GM19043 (cell line): ENCODE results near the gene C6orf15.
"Not testable (repeated sequence)": the region's sequence is repeated elsewhere in the genome, so short reads cannot be mapped to it uniquely, and the experiment has no call there.

Source experiments
- ATAC-seq: cut with Tn5 transposase; IDR thresholded peaks from one replicate; pipeline ENCODE4 v1.9.1; 2021; ENCODE audit warnings: low read depth; ENCODE audit not compliant: unreplicated experiment

C6orf15 gene

DNA sequence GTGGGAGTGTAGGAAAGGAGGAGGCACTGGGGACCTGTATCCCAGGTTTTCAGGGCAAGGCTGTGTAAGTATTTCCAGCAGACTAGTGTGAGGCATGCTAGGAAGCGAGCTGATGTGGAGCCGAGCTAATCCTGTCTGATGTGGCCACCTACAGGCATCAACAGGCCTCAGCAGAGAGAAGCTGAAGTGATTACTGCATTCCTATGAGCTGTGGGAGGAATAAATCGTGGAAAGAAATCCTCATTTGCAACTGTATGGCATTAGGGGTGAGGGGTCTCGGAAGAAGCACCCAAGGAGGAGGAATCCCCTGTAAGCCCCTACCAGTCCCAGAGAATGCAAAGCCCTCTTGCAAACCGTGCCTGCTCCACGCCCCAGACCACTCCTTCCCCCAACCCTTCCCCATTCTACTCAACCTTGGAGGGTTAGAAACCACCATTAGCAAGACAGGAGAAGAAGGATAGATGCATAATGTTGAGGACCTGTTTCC, 41.6 kb downstream of the C6orf15 start:
- ATAC-seq: no peak

DNA sequence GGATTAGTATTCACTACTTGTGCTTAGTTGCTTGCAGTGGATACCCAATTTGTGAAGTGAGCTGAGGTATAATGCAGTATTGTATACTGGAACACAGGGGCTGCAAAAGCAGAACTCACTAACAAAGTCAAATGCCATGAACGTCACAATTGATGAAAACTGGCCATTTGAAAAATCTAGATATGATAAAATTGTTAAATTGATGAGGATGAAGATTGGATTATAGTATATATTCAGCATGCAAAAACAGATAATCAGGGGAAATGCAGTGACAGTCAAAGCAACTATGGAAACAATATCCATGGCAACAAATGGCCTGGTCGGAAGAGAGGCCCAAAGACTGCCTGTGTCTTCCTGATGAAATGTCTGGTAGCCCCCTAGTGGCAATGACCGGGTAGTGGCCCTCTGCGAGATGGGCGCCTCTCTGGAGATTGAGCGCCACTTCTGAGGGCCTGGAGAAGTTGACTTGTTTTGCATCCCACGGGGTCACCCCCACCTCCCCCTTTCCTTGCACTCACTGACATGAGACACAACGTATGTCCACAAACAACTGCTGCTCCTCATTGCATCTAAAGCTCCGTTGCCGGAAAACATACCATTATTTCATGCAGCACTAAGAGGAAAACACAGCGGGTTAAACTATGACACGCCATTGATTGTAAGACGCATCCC, 43.6 kb downstream of the C6orf15 start:
- ATAC-seq: no peak

DNA sequence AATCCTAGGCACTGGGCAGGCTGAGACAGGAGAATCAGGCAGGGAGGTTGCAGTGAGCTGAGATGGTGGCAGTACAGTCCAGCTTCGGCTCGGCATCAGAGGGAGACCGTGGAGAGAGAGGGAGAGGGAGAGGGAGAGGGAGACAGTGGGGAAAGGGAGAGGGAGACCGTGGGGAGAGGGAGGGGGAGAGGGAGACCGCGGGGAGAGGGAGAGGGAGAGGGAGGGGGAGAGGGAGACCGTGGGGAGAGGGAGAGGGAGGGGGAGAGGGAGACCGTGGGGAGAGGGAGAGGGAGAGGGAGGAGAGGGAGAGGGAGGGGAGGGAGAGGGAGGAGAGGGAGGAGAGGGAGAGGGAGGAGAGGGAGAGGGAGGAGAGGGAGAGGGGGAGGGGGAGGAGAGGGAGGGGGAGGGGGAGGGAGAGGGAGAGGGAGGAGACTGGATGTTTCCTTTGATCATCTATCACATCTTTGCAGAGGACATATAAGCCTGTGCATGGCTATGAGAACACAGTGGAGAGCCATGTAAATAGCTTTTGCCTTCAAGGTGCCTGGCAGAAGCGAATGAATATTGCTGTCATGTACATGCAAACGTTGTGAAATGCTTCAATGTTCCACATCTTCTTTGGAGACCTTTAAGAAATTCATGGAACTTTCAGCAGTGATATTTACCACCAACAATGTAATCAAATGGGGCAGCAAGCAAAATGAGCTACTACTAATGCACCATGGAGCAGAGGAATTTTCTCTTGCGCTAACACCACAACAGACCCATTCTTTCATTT, 44.3 kb downstream of the C6orf15 start:
- not testable (repeated sequence) for ATAC-seq

DNA sequence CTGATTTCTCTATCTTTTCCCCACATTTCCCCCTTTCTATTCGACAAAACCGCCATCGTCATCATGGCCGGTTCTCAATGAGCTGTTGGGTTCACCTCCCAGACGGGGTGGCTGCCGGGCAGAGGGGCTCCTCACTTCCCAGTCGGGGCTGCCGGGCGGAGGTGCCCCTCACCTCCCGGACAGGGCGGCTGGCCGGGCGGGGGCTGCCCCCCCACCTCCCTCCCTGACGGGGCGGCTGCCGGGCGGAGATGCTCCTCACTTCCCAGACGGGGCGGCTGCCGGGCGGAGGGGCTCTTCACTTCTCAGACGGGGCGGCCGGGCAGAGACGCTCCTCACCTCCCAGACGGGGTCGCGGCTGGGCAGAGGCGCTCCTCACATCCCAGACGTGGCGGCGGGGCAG, 45.3 kb downstream of the C6orf15 start:
- ATAC-seq: not testable (repeated sequence)

DNA sequence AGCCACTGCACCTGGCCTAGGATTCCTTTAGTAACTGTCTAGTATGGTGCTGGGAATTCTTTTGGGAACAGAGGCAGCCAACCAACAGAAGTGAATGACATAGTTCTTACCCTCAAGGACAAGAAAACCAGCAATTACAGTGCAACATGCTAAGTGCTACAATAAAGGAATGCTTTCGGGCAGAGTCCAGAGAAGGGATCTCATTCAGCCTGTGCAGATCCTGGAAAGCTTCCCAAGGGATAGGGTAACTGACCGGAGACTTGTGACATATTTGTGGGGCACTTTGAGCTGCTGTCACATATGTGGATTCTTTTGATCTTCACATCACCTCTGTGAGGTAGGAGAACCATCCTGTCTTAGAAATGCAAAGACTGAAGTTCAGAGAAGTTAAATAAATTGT, 46.8 kb downstream of the C6orf15 start:
- ATAC-seq: no peak

DNA sequence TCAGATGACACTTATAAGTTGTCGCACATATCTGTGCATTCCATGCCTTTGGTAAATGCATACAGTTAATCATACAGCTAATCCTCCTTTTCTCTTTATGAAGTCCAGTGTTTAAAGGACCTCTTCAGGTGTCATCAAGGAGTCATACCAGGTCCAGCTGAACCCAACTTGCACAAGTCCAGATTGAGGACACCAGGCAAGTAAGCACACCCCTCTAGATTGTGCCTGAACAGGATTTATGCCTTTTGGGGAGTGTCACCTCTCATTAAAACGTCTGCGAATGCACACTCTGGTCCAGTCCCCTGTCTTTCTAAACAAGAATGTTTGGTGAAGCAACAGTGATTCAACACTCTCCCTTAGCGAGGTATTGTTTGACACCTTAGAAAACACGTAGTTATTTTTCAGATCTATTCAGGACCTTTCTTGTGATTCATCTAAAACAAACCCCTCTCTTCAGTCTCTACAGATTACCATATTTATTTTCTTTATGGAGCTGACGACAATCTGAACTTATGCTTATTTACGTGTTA, 48.4 kb downstream of the C6orf15 start:
- ATAC-seq: no peak
